GM23338 (cell line): ENCODE data around the gene SASH1. TPM values are rescaled to one million over a fixed set of nuclear protein-coding genes. Genes with fewer than 3 reads are reported as not detected.

Experiments used
- ATAC-seq: fragments of 200-7000 bp; cut with Tn5 transposase; 3 replicates; pipeline ENCODE4 v1.9.1; 2020
- DNase-seq: peaks from one replicate; pipeline ENCODE4 v3.0.0-alpha.2; 2015; ENCODE audit warnings: low spot score
- H2AFZ ChIP-seq: fragments of 200-600 bp; sonication (generic); 2 replicates; pipeline ENCODE4 v1.8.0; 2016; ENCODE audit warnings: antibody characterized with exemption, mild to moderate bottlenecking, moderate library complexity
- H3F3A ChIP-seq: fragments of 200-600 bp; sonication (generic); replicated peaks from 2 replicates; pipeline ENCODE4 v1.8.0; 2017; ENCODE audit warnings: antibody characterized with exemption, mixed run types, low read depth
- H3K27ac ChIP-seq: fragments of 200-600 bp; sonication (generic); 2 replicates; pipeline ENCODE4 v1.6.1; 2016; ENCODE audit warnings: low read depth
- H3K27me3 ChIP-seq: fragments of 200-600 bp; sonication (generic); 2 replicates; pipeline ENCODE4 v1.8.0; 2016; ENCODE audit warnings: mild to moderate bottlenecking, mixed run types, moderate library complexity; ENCODE audit not compliant: insufficient read depth
- H3K36me3 ChIP-seq: fragments of 200-600 bp; sonication (generic); 2 replicates; pipeline ENCODE4 v1.8.0; 2016; ENCODE audit warnings: mild to moderate bottlenecking; ENCODE audit not compliant: insufficient read depth
- H3K4me1 ChIP-seq: fragments of 200-600 bp; sonication (generic); 2 replicates; pipeline ENCODE4 v1.8.0; 2016; ENCODE audit warnings: mild to moderate bottlenecking, moderate library complexity; ENCODE audit not compliant: insufficient read depth
- H3K4me2 ChIP-seq: fragments of 200-600 bp; sonication (generic); 2 replicates; pipeline ENCODE4 v1.7.1; 2017; ENCODE audit warnings: mixed run types
- H3K4me3 ChIP-seq: fragments of 200-600 bp; sonication (generic); 2 replicates; pipeline ENCODE4 v1.6.1; 2016; ENCODE audit warnings: mixed run types
- H3K79me2 ChIP-seq: fragments of 200-600 bp; sonication (generic); replicated peaks from 2 replicates; pipeline ENCODE4 v1.8.0; 2017; ENCODE audit warnings: mild to moderate bottlenecking; ENCODE audit not compliant: insufficient read depth
- H3K9me2 ChIP-seq: fragments of 200-600 bp; sonication (generic); 2 replicates; pipeline ENCODE4 v1.8.0; 2017; ENCODE audit not compliant: insufficient read depth
- H4K20me1 ChIP-seq: fragments of 200-600 bp; sonication (generic); replicated peaks from 2 replicates; pipeline ENCODE4 v1.8.0; 2017; ENCODE audit warnings: mild to moderate bottlenecking; ENCODE audit not compliant: insufficient read depth
- H3K27ac Mint-ChIP-seq: 2 replicates; pipeline ENCODE4 v1.8.0; 2020; ENCODE audit warnings: inconsistent platforms, mild to moderate bottlenecking, moderate library complexity, mixed read lengths
- H3K27me3 Mint-ChIP-seq: 3 replicates; pipeline ENCODE4 v1.8.0; 2022; ENCODE audit warnings: low read depth, mild to moderate bottlenecking, moderate library complexity, mixed read lengths, inconsistent platforms; ENCODE audit not compliant: insufficient read depth, poor library complexity
- H3K36me3 Mint-ChIP-seq: 3 replicates; pipeline ENCODE4 v1.8.0; 2021; ENCODE audit warnings: low read depth, mild to moderate bottlenecking, inconsistent platforms, moderate library complexity, mixed read lengths
- H3K4me1 Mint-ChIP-seq: 3 replicates; pipeline ENCODE4 v1.8.0; 2020; ENCODE audit warnings: mild to moderate bottlenecking, inconsistent platforms, mixed read lengths
- H3K4me3 Mint-ChIP-seq: 3 replicates; pipeline ENCODE4 v1.8.0; 2021; ENCODE audit warnings: moderate library complexity, mild to moderate bottlenecking, inconsistent platforms, mixed read lengths
- H3K9me3 Mint-ChIP-seq: 3 replicates; pipeline ENCODE4 v1.8.0; 2020; ENCODE audit warnings: moderate library complexity, mild to moderate bottlenecking, inconsistent platforms, mixed read lengths
- CREB1 ChIP-seq: fragments of 250-450 bp; sonication (Bioruptor Pico); IDR thresholded peaks from 2 replicates; pipeline ENCODE4 v1.5.0; 2020; ENCODE audit warnings: low read depth, mild to moderate bottlenecking, moderate library complexity
- ETS1 ChIP-seq: IDR thresholded peaks from 2 replicates; pipeline ENCODE4 v1.6.1; 2016; ENCODE audit warnings: antibody characterized with exemption
- EZH2phosphoT487 ChIP-seq: fragments of 200-600 bp; sonication (generic); IDR thresholded peaks from one replicate; pipeline ENCODE4 v1.8.1; 2018; ENCODE audit warnings: antibody characterized with exemption; ENCODE audit not compliant: unreplicated experiment
- JUNB ChIP-seq: IDR thresholded peaks from one replicate; pipeline ENCODE4 v1.6.1; 2016; ENCODE audit warnings: antibody characterized with exemption; ENCODE audit not compliant: unreplicated experiment
- NANOG ChIP-seq: IDR thresholded peaks from 2 replicates; pipeline ENCODE4 v1.6.1; 2016; ENCODE audit warnings: antibody characterized with exemption, borderline replicate concordance
- polyA plus RNA-seq: library from polyadenylated mRNA; unstranded; fragments of >200 nt; fragmentation: Nextera tagmentation; extraction: Ambion mirVana; gene quantifications from 2 replicates; pipeline ENCODE4 v1.2.1, GENCODE V29; 2016
- total RNA-seq: library from RNA; depleted of rRNA; stranded (reverse); fragments of >200 nt; shearing (Covaris generic); gene quantifications from 2 replicates; pipeline ENCODE4 v1.2.3, GENCODE V29; 2014
- TF ChIP-seq, protein P1 (sequence below): IDR thresholded peaks from one replicate; pipeline ENCODE4 v1.6.1; 2018; ENCODE audit warnings: antibody characterized with exemption; ENCODE audit not compliant: unreplicated experiment
- TF ChIP-seq, protein P2 (sequence below), 2 experiments: fragments of 200-600 bp in 1 of 2; sonication (generic) in 1 of 2; conservative IDR thresholded peaks; 2 replicates each; pipeline versions ENCODE4 v1.5.1 to v1.6.1; 2016 to 2017; ENCODE audit warnings: antibody characterized with exemption in 2 of 2, low read depth in 2 of 2, mild to moderate bottlenecking in 2 of 2, moderate library complexity in 1 of 2

SASH1 gene
- total and polyA plus RNA-seq, 2 experiments from 2014 or later: 8.2 to 30.2 TPM

DNA sequence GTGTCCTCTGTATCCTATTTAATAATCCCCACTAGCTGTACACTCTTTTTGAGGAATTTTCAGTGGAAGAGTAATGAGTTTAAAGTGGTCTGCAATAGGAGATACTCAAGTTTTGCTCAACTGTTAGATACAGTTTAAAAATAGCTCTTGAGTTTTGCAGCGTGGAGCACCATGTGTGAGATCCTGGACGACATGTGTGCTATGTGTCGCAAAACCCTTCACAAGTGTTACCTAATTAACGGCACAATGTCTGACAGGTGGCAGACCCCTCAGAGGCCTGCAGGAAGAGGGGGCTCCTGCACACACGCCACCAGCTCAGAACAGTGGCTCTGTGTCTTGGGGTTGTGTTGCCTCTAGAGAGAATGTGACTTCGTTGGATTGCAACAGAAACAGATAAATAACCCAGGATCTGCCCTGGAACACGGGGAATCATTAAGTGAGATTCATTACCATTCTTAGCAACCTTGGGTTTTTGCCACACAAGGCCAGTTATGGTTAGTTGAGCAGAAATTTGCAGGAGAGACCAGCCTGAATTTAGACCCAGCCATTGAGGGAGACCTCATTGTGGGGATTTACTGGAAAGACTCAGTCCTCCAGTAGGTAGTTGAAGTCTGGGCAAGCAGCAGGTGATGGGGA is 73.8 kb downstream of the SASH1 start (continued):
- TF ChIP-seq, protein P1, sequence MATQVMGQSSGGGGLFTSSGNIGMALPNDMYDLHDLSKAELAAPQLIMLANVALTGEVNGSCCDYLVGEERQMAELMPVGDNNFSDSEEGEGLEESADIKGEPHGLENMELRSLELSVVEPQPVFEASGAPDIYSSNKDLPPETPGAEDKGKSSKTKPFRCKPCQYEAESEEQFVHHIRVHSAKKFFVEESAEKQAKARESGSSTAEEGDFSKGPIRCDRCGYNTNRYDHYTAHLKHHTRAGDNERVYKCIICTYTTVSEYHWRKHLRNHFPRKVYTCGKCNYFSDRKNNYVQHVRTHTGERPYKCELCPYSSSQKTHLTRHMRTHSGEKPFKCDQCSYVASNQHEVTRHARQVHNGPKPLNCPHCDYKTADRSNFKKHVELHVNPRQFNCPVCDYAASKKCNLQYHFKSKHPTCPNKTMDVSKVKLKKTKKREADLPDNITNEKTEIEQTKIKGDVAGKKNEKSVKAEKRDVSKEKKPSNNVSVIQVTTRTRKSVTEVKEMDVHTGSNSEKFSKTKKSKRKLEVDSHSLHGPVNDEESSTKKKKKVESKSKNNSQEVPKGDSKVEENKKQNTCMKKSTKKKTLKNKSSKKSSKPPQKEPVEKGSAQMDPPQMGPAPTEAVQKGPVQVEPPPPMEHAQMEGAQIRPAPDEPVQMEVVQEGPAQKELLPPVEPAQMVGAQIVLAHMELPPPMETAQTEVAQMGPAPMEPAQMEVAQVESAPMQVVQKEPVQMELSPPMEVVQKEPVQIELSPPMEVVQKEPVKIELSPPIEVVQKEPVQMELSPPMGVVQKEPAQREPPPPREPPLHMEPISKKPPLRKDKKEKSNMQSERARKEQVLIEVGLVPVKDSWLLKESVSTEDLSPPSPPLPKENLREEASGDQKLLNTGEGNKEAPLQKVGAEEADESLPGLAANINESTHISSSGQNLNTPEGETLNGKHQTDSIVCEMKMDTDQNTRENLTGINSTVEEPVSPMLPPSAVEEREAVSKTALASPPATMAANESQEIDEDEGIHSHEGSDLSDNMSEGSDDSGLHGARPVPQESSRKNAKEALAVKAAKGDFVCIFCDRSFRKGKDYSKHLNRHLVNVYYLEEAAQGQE: no peak

GRCh38 chr6:148417045-148417444 is 74.4 kb downstream of the SASH1 start:
- Mint-ChIP-seq H3K4me1 (peaks cover 18% of the 10 kb centered on the region), H3K27ac (no peak overlapping the region), H3K27me3 (peaks cover 6% of the 10 kb centered on the region), H3K4me3 (no peak overlapping the region), H3K9me3 (no peaks in the 10 kb centered on the region), H3K36me3 (no peaks in the 10 kb centered on the region)
- TF ChIP-seq, protein P2, sequence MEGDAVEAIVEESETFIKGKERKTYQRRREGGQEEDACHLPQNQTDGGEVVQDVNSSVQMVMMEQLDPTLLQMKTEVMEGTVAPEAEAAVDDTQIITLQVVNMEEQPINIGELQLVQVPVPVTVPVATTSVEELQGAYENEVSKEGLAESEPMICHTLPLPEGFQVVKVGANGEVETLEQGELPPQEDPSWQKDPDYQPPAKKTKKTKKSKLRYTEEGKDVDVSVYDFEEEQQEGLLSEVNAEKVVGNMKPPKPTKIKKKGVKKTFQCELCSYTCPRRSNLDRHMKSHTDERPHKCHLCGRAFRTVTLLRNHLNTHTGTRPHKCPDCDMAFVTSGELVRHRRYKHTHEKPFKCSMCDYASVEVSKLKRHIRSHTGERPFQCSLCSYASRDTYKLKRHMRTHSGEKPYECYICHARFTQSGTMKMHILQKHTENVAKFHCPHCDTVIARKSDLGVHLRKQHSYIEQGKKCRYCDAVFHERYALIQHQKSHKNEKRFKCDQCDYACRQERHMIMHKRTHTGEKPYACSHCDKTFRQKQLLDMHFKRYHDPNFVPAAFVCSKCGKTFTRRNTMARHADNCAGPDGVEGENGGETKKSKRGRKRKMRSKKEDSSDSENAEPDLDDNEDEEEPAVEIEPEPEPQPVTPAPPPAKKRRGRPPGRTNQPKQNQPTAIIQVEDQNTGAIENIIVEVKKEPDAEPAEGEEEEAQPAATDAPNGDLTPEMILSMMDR (conservative IDR thresholded peaks at IDR 0.05; ENCODE audit: low read depth in 2 of 2): no peak
- Histone ChIP-seq H3K9me2 (no peaks in the 10 kb centered on the region), H3K4me1 (peaks cover 16% of the 10 kb centered on the region), H2AFZ (no peak overlapping the region), H3F3A (no peaks in the 10 kb centered on the region), H3K4me2 (no peak overlapping the region), H3K27ac (no peak overlapping the region), H3K4me3 (no peak overlapping the region), H3K36me3 (no peaks in the 10 kb centered on the region), H3K79me2 (peaks cover 27% of the 10 kb centered on the region), H4K20me1 (0 out of 2 replicates have a peak, but pooled peaks cover 3% of the 10 kb centered on the region), H3K27me3 (no peaks in the 10 kb centered on the region)
- ATAC-seq (no peak), DNase-seq (no peak)

DNA sequence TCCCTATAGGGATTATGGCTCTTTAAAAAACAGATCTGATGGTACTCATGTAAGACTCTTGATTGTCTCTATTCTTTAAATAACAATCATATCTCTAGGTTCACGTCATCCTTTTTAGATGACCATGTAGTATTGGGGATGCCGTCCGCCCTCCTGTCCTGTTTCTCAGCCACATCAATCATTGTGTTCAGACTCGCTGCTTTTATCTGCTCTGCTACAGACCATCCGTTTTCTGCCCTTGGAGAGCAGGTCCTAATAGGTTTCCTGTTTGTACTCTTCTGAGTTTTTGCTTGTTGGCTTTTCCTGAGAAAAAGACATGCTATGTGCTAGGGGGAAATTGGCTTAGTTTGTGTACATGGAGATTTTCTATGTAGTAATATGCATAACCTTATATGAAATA is 76.8 kb downstream of the SASH1 start:
- Histone ChIP-seq H3K36me3 (no peaks in the 10 kb centered on the region), H3K4me3 (no peak overlapping the region), H3F3A (no peaks in the 10 kb centered on the region), H3K4me1 (no peaks in the 10 kb centered on the region; the same call in 1 of the 2 replicates), H3K79me2 (peaks cover 22% of the 10 kb centered on the region; the same call in 1 of the 2 replicates), H3K9me2 (no peaks in the 10 kb centered on the region), H3K27ac (no peak overlapping the region), H3K4me2 (no peak overlapping the region), H4K20me1 (0 out of 2 replicates have a peak, but pooled peaks cover 3% of the 10 kb centered on the region), H3K27me3 (no peaks in the 10 kb centered on the region), H2AFZ (no peak overlapping the region)
- Mint-ChIP-seq H3K27me3 (peaks cover 5% of the 10 kb centered on the region), H3K36me3 (no peaks in the 10 kb centered on the region), H3K4me3 (no peak overlapping the region), H3K4me1 (no peaks in the 10 kb centered on the region), H3K27ac (no peak overlapping the region), H3K9me3 (no peaks in the 10 kb centered on the region)
- no peak for DNase-seq
- no peak for ATAC-seq
- TF ChIP-seq NANOG (no peak), CREB1 (CRISPR knock-in tag) (no peak), EZH2phosphoT487 (no peak), ETS1 (no peak), JUNB (no peak)
